GM21717 (cell line): ENCODE measurements around the gene CDK11B.
"Not testable (repeated sequence)": the region's sequence is repeated elsewhere in the genome, so short reads cannot be mapped to it uniquely, and the experiment has no call there.

ENCODE experiments used
- ATAC-seq: cut with Tn5 transposase; IDR thresholded peaks from one replicate; pipeline ENCODE4 v1.9.1; 2021; ENCODE audit warnings: mild to moderate bottlenecking, moderate library complexity; ENCODE audit not compliant: unreplicated experiment

Gene CDK11B

GRCh38 chr1:1600861-1601563 lies 57.8 kb downstream of the CDK11B start:
- no peak for ATAC-seq

GRCh38 chr1:1599935-1600860 lies 58.6 kb downstream of the CDK11B start, which contains the start of gene FNDC10:
Gene FNDC10 (minus strand): TSS chr1:1600135. CDS start chr1:1600015, 120 bp downstream.
- no peak for ATAC-seq

GRCh38 chr1:1599030-1599934 lies 59.5 kb downstream of the CDK11B start:
- ATAC-seq: no peak

- ATAC-seq: no peak
These were observed 60.1 kb downstream of the CDK11B start for GRCh38 chr1:1598720-1599029.

- ATAC-seq: no peak
These were observed 60.6 kb downstream of the CDK11B start for GRCh38 chr1:1598051-1598719.

- no peak for ATAC-seq
These were observed 61.4 kb downstream of the CDK11B start for GRCh38 chr1:1597275-1597930.

GRCh38 chr1:1596493-1597274 lies 62.1 kb downstream of the CDK11B start:
- ATAC-seq: no peak

- not testable (repeated sequence) for ATAC-seq
These were observed 63.5 kb downstream of the CDK11B start for GRCh38 chr1:1595341-1595740.

GRCh38 chr1:1594602-1595260 lies 64.1 kb downstream of the CDK11B start:
- no peak for ATAC-seq

GRCh38 chr1:1593834-1594601 lies 64.8 kb downstream of the CDK11B start:
- ATAC-seq: no peak

- ATAC-seq: no peak
These were observed 67.4 kb downstream of the CDK11B start for GRCh38 chr1:1591452-1591851.
